Measurements from ENCODE around the gene SUPT16H.

The SUPT16H gene

GRCh38 chr14:21369949-21370679, 13.7 kb downstream of the SUPT16H start:
- H3K9me3 ChIP-seq (ENCODE audit: control insufficient read depth, insufficient read depth, low read depth, low read length): no peaks in the 10 kb centered on the region
- peaks cover 75 to 90% of the 10 kb centered on the region in 2 experiments for H3K36me3 ChIP-seq (ENCODE audit: control insufficient read depth in 2 of 2, insufficient read depth in 1 of 2, low read length in 2 of 2)
- POLR2A ChIA-PET: interaction anchor here (0.8 kb wide), 1 partner anchor 14 kb away, joined by 3 read pairs; the partner anchor contains the start of gene SUPT16H
- TF ChIP-seq ZNF324 (tag by site-specific recombination; IDR thresholded peaks at IDR 0.05): no peak
- TF ChIP-seq ZNF24 (tag by site-specific recombination; IDR thresholded peaks at IDR 0.05): no peak
- no peak for TF ChIP-seq TCF7L2 (IDR thresholded peaks at IDR 0.05; ENCODE audit: borderline replicate concordance, low read depth, low read length)
- TF ChIP-seq ZNF660 (tag by site-specific recombination; IDR thresholded peaks at IDR 0.05): no peak
- no peak for TF ChIP-seq ZNF645 (tag by site-specific recombination; IDR thresholded peaks at IDR 0.05)
- TF ChIP-seq ZNF776 (tag by site-specific recombination; IDR thresholded peaks at IDR 0.05; ENCODE audit: borderline replicate concordance): no peak
- no peak for TF ChIP-seq ZNF350 (tag by site-specific recombination; IDR thresholded peaks at IDR 0.05)
- TF ChIP-seq ZNF529 (tag by site-specific recombination; IDR thresholded peaks at IDR 0.05; ENCODE audit: insufficient replicate concordance): no peak
- TF ChIP-seq ZNF416 (tag by site-specific recombination; IDR thresholded peaks at IDR 0.05): no peak
- no peak for TF ChIP-seq ZNF610 (tag by site-specific recombination; IDR thresholded peaks at IDR 0.05; ENCODE audit: borderline replicate concordance)
- no peak for TF ChIP-seq ZNF544 (tag by site-specific recombination; IDR thresholded peaks at IDR 0.05)
- no peak for TF ChIP-seq ZNF391 (tag by site-specific recombination; IDR thresholded peaks at IDR 0.05; ENCODE audit: borderline replicate concordance, low read depth)
- no peak for TF ChIP-seq ZNF157 (tag by site-specific recombination; IDR thresholded peaks at IDR 0.05)
- TF ChIP-seq ZNF785 (tag by site-specific recombination; IDR thresholded peaks at IDR 0.05): no peak
- TF ChIP-seq ZNF654 (tag by site-specific recombination; IDR thresholded peaks at IDR 0.05; ENCODE audit: low read depth): no peak
- TF ChIP-seq KLF9 (tag by site-specific recombination; IDR thresholded peaks at IDR 0.05; ENCODE audit: low read depth): no peak
- TF ChIP-seq SP2 (tag by site-specific recombination; IDR thresholded peaks at IDR 0.05): no peak
- TF ChIP-seq ZSCAN4 (tag by site-specific recombination; IDR thresholded peaks at IDR 0.05): no peak
- no peak for TF ChIP-seq ZNF175 (tag by site-specific recombination; IDR thresholded peaks at IDR 0.05)
- H3K4me1 ChIP-seq (ENCODE audit: control insufficient read depth, insufficient read depth, low read length): no peaks in the 10 kb centered on the region
- CTCF ChIA-PET: interaction anchor here (0.6 kb wide), 1 partner anchor 718 kb away, joined by 4 read pairs; no protein-coding TSS in a partner anchor
- H3K4me3 ChIP-seq (ENCODE audit: low read depth, low read length): no peak overlapping the region
- H3K27ac ChIP-seq (ENCODE audit: extremely low read depth, low read depth, low read length): no peak overlapping the region

GRCh38 chr14:21367582-21368144, 16.2 kb downstream of the SUPT16H start:
- H3K9me3 ChIP-seq (ENCODE audit: control insufficient read depth, insufficient read depth, low read depth, low read length): no peaks in the 10 kb centered on the region
- ChIA-PET CTCF (no interaction called here), POLR2A (no interaction called here)
- H3K27ac ChIP-seq (ENCODE audit: extremely low read depth, low read depth, low read length): no peak overlapping the region
- no peaks in the 10 kb centered on the region for H3K4me1 ChIP-seq (ENCODE audit: control insufficient read depth, insufficient read depth, low read length)
- no peak for TF ChIP-seq ZNF140 (tag by site-specific recombination; IDR thresholded peaks at IDR 0.05)
- TF ChIP-seq ZNF76 (tag by site-specific recombination; IDR thresholded peaks at IDR 0.05; ENCODE audit: borderline replicate concordance, low read depth): no peak
- TF ChIP-seq GFI1B (tag by site-specific recombination; IDR thresholded peaks at IDR 0.05): no peak
- no peak for TF ChIP-seq TRIM28 (IDR thresholded peaks at IDR 0.05; ENCODE audit: borderline replicate concordance, low read length)
- H3K4me3 ChIP-seq (ENCODE audit: low read depth, low read length): no peak overlapping the region
- peaks cover 93 to 100% of the 10 kb centered on the region in 2 experiments for H3K36me3 ChIP-seq (ENCODE audit: control insufficient read depth in 2 of 2, insufficient read depth in 1 of 2, low read length in 2 of 2)
